ENCODE data around the gene HSD3B1.

HSD3B1 gene

DNA sequence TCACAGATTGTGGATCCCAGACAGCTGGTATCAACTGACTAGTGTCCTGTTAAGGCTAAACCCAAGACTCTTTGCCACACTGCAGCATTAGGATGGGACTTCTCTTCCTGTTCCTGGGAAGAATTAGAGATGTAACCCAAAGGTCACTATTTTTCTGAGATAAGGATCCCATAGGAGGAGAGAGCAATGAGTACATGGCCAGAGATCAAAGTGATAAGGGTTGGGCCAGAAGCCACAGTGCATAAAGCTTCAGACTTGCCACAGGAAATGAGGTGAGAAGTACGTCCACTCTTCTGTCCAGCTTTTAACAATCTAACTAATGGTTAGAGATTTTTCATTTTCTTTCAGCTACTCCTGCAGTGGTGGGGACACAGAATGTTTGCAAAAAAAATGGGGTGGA lies at the start of gene HSD3B1:
Gene HSD3B1 (plus strand): TSS at position 270 of the 400 bp plus-strand sequence. CDS start 267 bp downstream, outside the sequence.
- DNase-seq: no peak

GRCh38 chr1:119462964-119463363 lies 44.0 kb upstream of the HSD3B1 start:
- DNase-seq: no peak

DNA sequence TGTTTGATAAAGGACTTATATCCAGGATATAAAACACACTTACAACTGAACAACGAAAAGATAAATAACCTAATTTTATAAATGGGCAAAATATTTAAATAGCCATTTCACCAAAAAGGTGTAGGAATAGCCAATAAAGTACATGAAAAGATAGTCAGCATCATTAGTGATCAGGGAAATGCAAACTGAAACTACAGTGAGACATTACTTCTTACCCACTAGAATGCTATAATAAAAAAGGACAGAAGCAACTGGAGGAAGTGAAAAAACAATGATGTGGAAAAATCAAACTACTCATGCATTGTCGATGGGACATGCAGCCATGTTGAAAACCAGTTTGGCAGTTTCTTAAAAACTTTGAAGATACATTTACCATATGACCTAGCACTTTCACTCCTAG lies 43.4 kb upstream of the HSD3B1 start:
- DNase-seq: no peak

GRCh38 chr1:119466445-119466844 lies 40.6 kb upstream of the HSD3B1 start:
- no peak for DNase-seq

DNA sequence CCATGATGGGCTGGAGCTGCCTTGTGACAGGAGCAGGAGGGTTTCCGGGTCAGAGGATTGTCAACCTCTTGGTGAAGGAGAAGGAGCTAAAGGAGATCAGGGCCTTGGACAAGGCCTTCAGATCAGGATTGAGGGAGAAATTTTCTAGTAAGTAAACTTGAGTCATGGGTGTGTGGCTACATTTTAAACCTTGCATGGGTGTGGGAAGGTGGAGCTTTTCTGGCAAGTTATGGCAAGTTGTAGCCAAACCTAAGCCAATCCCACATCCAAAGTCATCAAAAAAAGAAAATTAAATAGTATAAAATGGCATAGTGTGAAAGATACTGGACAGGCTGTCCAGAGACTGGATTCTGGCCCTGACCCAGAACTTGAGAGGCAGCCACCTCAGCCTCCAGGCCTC lies 39.8 kb upstream of the HSD3B1 start:
- no peak for DNase-seq

DNA sequence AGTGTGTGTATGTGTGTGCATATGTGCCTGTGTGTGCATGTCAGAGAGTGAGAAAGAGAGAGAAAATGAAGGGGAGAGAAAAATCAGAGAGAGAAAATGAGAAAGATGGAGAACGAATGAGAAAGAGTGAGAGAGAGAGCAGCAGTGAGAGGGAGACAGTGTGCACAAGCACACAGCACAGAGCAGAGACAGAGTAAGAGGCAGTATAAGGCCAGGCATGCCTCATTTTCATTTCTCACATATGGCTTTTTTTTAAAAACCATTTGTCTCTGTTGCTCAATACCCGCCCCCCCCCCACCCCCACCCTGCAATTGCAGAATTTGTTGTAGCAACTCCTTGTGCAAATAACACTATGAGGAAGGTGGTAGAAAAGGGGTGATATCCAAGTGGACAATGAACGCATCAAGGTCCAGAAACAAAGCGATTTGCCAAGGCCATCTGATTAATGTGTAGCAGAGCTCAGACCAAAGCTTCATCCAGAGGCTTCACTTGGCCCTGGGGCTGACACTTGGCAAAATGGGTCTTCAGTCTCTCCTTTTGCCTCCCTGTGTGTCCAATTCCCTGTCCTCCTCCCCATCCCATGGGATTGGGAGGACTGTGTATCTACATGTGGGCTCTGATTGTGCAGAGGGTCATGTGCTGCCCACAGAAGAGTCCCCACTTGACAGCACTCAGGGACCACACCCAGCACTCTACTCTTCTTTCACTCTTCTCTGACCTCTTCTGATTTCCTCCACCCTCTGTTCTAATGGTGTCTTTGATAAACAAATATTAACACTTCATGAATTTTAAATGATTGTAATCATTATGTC lies 38.9 kb upstream of the HSD3B1 start:
- no peak for DNase-seq

DNA sequence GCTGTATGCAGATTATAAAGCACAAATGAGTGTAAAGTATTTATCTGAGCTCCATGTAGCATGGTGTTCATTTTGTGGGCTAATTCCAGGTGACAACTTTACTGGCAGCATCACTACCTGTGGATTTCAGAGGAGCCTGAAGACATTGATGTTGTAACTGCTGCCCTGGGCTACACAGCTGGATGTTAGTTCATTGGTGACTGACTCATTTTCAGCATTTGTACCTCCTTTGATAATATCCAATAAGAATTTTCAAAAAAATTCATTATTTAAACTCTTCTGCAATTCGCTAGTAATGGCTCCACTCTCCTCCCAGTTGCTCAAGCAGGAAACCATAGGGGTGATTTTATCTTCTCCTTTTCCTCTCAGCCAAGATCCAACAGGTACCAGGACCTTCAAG lies 37.3 kb upstream of the HSD3B1 start:
- no peak for DNase-seq

- DNase-seq: no peak
Observed at GRCh38 chr1:119470377-119470776, 36.6 kb upstream of the HSD3B1 start.

DNA sequence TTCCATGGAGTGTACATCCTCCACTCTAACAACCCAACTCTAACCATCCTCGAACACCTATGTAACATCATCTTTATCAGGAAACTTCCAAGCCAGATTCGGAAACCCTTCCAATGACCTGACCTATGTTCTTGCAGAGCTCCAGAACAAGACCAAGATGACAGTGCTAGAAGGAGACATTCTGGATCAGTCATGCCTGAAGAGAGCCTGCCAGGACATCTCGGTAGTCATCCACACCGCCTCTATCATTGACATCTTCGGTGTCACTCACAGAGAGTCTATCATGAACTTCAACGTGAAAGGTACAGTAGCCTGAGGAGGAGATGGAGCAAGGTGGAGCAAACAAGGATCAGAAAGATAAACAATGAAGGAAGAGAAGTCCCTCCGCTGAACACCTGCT lies 36.1 kb upstream of the HSD3B1 start:
- no peak for DNase-seq

GRCh38 chr1:119471566-119471965 lies 35.4 kb upstream of the HSD3B1 start:
- no peak for DNase-seq

DNA sequence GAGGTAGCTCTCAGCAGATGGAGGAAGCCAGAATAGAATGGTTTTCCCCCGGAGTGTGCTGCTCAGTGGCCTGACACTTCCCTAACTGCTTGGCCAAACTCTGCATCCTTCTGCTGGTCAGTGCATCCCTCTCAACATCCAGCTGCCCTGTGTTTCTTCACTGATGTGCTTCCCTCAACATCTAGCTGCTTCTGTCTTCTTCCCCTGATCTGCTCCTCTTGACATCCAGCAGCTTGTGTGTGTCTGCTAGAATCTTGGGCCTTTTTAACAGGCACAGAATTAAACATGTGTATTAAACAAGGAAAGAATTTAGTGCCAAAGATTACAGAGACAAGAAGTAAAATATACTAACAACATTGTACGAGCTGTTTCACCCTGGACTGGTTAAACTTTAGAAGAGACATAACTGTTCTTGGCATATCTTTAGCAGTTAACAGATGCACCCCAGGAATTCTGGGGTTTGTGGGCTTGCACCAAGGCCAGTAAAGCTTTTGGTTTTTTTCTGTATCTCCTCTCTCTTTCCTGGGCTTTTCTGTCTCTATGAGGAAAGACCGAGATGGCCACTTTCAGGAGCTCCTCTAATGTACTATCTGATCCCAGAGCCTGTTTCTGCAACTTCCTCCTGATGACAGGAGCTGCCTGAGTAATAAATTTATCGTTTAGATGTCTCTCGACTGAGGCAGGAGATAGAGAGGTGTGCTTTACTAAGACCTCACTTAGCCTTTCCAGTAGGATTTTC lies 34.8 kb upstream of the HSD3B1 start:
- no peak for DNase-seq

DNA sequence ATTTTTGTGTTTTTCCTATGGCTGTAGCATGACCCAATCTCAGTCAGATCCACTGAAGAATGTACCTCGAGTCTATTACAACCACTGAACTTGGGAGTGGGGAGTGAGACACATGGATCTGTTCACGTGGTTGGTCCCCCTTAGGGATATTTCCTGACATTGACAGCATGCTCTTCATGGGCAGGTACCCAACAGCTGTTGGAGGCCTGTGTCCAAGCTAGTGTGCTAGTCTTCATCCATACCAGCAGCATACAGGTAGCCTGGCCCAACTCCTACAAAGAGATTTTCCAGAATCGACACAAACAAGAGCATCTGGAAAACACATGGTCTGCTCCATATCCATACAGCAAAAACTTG lies 34.2 kb upstream of the HSD3B1 start:
- DNase-seq: no peak

DNA sequence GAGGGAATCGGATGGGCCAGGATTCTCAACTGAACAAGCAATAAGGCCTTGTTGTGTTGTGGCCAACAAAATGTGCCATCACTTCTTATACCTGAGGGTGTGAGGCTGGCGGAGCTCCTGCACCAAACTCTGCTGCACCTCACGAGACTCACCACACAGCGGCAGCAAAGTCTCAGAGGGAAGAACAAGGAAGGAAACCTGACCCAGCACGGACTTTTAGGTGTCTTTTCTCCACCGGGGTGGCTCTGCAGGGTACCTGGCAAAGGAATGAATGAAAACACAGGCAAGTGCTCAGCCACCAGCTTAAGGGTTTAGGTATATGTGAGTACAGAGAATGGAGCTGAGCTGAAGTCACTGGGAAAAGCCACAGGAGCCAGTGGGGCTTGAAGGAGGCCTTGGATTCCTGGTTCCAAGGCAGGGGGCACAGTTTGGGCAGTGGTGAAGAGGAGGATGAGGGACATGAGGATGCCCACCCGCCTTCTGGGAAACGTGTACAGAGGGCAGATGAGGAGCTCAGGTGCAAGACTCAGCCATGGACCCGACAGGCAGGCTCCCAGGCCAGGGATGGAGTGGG lies 31.1 kb upstream of the HSD3B1 start:
- no peak for DNase-seq

GRCh38 chr1:119477710-119478109 lies 29.3 kb upstream of the HSD3B1 start:
- DNase-seq: no peak

- no peak for DNase-seq
Observed at GRCh38 chr1:119480175-119480574, 26.8 kb upstream of the HSD3B1 start.

GRCh38 chr1:119481951-119482350 lies 25.1 kb upstream of the HSD3B1 start:
- no peak for DNase-seq

DNA sequence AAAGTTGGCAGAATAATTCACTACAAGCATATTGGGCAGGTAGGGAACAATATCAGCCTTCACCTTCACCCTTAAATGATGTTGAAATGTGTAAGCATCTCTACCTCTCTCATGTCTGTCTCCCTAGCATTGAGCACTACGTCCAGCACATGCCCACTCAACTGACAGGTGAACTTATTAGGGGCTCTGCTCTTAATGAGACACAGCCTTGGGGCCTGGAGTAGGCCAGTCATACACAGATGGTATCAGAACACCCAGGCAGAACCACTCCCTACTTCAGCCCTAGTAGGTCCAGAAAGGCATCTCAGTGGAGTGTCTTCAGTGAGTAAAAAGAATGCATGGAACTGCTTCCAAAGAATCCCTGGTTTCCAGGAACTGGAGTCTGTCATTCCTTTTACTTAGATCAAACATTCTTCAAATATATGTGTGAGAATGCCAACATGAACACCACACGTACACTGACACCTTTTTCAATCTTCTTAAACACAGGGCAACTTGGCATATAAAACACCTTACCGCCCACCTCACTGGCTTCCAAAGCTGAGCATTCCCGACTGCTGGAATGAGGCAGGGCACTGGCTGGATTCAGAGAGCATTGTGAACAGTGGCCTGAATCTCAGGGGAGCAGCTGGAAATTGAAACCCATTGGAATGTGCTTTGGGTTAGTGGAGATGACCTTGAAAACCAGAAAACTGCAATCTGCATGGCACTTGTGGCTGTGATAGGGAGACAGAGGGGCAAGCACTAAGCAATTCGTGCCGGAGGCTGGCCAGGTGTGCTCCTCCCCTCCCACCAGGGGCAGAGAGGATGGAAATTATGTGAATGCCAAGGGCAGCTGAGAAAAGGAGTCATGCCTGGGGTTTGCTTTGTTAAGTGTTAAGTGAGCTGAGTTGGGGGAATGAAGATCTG lies 24.2 kb upstream of the HSD3B1 start:
- DNase-seq: no peak

DNA sequence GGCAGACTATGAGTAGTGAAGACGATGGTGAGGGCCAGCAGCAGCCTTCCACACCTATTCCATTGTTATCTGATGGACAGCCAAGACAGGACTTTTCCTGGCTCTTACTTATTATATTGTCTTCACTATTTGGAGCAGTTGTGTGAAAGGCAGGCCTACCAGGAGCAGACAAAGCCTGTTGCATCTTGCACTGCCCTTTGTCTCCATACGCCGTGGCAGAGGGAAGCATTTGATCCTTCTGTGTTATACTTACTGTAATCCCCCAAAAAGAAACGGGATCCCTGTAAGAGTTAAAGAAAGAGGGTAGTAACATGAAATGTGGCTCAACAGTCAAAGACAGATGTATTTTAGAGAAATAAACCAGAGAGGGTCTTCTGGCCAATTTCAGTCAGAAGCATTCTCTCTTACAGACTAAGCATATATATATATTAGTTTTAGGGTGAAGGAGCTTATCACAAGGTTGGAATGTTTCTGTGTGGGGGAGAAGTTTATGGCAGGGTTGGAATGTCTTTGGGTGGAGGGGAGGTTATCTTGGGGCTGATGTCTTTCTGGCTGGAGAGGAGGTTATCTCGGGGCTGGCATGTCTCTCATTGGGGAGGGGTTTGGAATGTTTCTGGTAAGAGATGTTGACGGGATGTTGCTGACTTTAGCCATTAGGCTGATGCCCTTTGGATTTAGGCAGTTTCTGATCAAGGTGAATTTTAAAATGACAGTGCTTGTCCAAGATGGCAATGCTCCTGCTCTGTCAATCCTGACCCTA lies 23.4 kb upstream of the HSD3B1 start:
- DNase-seq: no peak

GRCh38 chr1:119485201-119485600 lies 21.8 kb upstream of the HSD3B1 start:
- DNase-seq: no peak

DNA sequence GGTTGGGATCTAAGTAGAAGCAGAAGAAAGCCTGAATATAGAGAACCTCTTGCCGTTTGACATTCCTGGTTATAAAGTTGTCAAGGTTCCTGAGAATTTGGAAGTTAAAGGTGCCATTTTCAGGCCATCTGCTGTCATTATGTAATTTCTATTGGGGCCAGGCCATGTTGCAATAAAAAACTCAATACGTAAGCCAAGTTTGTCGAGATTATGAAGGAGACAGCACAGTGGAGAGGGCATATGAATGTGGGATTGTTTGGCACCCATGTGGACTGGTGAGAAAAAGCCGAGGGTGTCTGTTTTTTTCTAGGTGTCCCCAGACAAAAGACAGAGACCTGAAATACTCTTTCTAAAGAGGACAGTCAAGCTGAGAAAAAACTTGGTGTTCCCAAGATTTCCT lies 18.8 kb upstream of the HSD3B1 start:
- DNase-seq: no peak

- DNase-seq: no peak
Observed at GRCh38 chr1:119489201-119489600, 17.8 kb upstream of the HSD3B1 start.

DNA sequence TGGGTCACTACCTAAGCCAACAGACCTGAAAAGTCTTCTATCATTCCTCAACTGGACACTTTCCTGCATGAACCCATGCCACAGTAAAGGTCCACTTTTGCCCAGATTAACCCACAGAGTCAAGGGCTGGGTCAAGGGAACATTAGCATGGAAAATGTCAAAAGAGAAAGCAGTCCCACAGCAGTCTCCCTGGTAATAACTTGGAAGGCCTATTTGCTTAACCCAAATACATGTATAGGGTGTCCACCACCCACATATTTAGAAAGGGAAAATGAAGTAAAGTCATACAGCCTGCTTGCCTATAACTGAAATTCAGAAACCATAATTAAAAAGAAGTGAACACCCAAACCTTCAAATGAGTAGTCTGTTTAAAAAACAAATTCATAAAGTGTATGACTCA lies 16.1 kb upstream of the HSD3B1 start:
- no peak for DNase-seq
